Measurements from ENCODE around the gene UROS.

The UROS gene

GRCh38 chr10:125836746-125837145, 13.7 kb upstream of the UROS start:
- DNase-seq (ENCODE audit: low read depth in 2 of 2), result no peak

DNA sequence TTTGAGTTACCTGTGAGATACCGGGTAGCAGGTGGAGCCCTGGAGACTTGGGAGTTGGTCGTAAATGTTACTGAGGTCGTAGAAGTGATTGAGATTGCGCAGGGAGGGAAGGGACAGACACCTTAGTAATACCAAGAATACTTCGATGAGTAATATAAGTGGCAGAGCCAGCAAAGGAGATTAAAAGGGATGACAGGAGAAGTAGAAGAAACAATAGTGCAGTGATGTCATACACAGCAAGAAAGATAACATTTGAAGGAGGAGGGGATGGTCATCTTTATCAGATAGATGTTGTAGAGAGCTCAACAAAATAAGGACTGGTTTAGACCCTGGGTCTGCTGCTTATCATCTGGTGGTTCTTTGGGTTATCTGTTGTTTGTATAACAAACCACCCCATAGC, 5.3 kb upstream of the UROS start:
- DNase-seq (ENCODE audit: low read depth in 2 of 2), result no peak

- DNase-seq (ENCODE audit: low read depth in 2 of 2), result no peak
Measured at GRCh38 chr10:125827133-125827532, 4.1 kb upstream of the UROS start.

- DNase-seq (ENCODE audit: low read depth in 2 of 2), result no peak
Measured at GRCh38 chr10:125824736-125825135, 1.7 kb upstream of the UROS start.

DNA sequence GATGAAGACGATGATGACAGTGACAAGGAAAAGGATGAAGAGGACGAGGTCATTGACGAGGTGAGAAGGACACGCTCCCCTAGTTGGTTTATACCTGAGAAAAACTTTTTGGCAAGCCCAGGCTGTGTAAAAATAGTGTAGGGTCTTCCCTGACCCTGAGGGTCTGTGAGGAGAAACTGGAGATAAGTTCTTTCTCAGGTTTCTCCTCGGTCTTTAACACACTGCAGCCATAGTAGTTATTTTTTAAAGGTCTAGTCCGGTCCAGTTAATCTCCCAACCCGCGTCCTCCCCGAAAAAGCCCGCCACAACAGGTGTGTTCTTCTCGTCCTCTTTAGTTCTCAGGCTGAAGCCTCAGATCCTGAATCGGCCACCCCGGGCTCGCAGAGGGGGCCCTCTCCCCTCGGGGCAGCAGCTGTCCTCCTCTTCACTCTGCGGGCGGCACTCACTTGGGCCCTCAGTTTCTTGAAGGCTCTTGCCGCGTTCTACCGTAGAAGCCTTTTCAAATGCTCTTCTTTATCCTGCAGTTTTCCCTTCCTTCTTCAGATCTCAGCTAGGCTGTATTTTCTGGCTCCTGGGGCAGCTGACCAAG, 699 bp upstream of the UROS start:
- no peak for DNase-seq (ENCODE audit: low read depth in 2 of 2)

DNA sequence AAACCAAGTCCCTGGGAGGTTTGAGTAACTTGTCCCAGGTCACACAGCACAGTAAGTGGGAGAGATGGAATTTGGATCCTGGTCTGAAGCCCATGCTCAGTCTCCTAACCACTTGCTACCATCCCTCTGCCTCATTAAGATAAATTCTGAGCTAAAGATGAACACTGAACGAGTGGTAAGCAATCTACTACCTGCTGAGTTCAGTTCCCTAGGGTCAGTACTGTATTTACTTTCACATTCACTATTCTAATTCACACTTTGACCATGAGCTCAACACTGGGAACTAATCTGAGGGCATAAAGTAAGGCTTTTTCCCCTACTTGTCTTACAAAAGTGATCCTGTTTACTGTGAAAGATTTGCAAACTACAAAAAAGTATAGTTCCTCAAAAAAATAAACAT, 2.4 kb downstream of the UROS start:
- DNase-seq (ENCODE audit: low read depth in 2 of 2), result no peak

- DNase-seq (ENCODE audit: low read depth in 2 of 2), result no peak
Measured at GRCh38 chr10:125817337-125817946, 5.6 kb downstream of the UROS start.

DNA sequence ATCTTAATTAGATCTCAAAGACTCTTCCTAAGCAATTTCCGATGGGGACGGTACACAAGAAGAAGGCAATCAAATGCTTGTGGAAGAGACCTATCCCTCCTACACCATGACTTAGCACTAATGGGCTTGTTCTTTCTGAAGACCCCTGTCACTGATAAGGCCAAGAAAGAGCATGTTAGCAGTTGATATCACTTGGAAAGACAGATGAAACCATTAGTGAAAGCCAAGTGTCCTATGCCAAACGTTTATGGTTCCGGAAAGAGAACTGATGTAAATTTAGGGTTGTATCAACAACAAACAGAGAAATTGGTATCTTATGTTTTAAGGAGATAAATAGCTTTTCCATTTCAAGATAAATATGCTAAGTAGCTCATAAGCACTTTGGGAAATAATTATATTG, 6.5 kb downstream of the UROS start:
- DNase-seq (ENCODE audit: low read depth in 2 of 2), result no peak

DNA sequence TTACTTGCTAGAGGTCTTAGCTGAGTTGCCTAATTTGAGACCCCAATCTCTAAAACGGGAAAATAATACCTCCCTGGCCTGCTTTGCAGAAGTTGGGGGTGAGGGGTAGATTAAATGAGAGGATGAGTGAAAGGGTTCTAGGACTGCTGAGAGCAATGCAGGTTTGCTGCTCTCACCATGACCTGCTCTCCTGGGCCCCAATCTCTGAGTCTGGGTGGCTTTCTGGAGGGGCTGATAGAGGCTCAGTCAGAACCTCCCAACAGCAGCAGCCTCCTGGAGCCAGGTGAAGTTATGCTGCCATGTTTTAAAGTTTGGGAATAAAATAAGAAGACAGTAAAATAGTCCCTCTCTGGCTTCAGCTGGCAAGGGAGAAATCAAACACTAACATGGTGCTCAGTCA, 7.3 kb downstream of the UROS start:
- DNase-seq (ENCODE audit: low read depth in 2 of 2), result no peak

GRCh38 chr10:125812128-125812750, 10.8 kb downstream of the UROS start:
- no peak for DNase-seq (ENCODE audit: low read depth in 2 of 2)

DNA sequence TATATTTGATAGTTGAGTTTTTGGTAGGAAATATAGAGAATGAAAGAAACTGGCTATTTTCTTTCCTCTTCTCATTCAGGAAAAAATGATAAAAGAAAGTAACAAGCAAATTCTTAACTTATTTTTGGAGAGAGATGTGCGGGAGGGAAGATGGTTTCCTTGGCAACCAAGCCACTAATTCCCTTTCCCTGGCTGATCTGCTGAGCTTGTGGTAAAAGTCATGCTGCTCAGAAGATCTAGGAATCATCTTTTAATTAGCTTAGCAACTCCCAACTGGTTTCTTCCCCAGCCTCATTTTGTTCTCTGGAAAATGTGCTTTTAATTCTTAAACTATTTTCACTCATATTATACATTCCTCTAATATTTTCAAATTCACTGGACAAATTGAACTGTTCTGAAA, 11.8 kb downstream of the UROS start:
- no peak for DNase-seq (ENCODE audit: low read depth in 2 of 2)

DNA sequence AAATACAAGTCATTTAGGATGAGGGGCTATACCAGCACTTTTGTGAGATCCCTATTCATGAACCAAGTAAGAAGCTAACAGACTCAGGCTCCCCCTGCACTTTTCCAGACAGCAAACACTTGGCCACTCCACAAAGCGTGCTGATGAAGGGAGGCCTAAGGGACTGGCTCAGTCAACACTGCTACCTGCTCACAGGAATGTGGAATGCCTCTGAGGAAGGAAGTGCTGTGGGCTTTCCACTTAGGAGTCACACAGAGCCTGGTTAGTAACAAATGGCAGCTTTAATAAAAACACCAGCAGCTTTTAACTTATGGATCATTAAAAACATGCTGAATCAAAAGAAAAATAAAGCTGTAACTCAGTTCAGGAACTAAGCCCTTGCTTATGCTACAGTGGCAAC, 15.0 kb downstream of the UROS start:
- DNase-seq (ENCODE audit: low read depth in 2 of 2), result no peak

DNA sequence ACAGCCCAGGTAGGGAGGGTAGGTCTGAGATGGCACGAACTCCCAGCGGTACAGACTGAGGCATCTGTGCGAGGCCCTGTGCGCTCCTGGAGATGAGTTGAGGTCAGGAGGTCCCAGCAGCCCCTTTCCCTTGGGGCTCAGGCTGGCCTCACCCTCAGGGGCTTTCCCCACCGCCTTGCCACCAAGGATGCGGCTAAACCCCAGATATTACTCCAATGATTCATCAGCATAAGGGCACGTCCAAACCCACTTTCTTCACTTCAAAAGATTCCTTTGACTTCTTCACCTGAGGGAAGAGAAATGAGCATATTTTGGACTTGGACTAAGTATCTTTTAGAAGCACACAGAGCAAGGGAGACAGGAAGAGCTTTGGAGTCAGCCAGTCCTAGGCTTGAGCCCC, 20.3 kb downstream of the UROS start:
- no peak for DNase-seq (ENCODE audit: low read depth in 2 of 2)

GRCh38 chr10:125802131-125802530, 20.9 kb downstream of the UROS start:
- DNase-seq (ENCODE audit: low read depth in 2 of 2), result no peak

GRCh38 chr10:125801574-125801973, 21.5 kb downstream of the UROS start:
- DNase-seq (ENCODE audit: low read depth in 2 of 2), result no peak

DNA sequence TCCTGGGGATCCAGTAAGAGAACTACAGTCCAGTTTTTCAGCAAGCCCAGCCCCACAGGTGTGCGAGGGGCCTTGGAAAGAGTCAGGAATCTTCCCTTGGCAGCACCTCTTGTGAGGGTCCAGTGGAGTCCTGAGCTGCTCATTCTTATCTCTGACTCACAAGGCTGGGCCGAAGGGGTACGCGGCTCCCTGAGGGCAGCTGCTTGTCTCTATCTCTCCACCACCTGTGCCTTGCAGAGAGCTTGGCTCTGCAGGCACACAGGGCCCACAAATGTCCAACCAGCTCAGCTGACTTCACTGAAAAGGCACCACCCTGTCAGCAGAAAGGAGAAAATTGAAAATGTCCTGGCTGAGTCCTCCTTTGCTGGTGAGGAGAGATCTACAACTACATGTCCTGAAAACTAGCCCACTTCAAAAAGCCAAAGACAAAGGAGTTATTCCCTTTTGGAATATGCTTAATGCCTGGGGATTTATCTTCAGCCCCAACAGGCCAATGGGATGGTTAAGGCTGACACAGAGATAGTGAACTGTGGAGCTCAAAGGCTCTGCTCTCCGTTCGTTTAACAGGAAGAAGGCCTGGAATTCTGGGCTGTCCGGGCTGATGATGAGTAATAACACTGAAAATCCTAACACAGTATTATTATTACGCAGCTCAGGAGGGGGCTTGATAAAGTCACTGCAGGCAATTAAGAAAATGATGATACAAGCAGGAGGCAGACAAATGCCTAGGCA, 23.4 kb downstream of the UROS start:
- no peak for DNase-seq (ENCODE audit: low read depth in 2 of 2)

GRCh38 chr10:125797994-125798662, 24.9 kb downstream of the UROS start:
- DNase-seq (ENCODE audit: low read depth in 2 of 2), result no peak

- no peak for DNase-seq (ENCODE audit: low read depth in 2 of 2)
Measured at GRCh38 chr10:125797424-125797823, 25.6 kb downstream of the UROS start.

DNA sequence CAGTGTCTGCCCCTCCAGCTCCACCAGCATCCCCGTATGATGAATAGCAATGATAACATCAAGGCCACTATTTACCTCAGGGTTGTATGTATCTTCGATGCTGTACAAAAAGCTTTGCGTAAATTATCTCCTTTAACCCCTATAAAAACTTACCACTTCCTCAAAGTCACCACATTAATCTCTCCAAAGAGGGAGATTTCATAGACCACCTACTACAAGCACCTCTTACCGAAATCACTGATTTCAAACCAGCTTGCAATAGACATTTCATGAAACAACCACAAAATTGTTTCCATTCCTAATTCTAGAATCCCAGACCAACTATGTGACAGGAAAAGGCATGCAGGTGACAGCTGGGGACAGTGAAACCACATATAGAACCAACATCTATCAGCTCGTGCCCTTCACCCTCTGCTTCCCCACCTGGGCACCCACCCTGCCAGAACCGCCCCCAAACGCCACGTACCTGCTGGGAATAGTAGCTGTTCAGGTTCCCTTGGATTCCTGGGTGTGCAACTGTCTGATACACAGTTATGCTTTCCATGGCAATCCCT, 27.3 kb downstream of the UROS start:
- no peak for DNase-seq (ENCODE audit: low read depth in 2 of 2)

DNA sequence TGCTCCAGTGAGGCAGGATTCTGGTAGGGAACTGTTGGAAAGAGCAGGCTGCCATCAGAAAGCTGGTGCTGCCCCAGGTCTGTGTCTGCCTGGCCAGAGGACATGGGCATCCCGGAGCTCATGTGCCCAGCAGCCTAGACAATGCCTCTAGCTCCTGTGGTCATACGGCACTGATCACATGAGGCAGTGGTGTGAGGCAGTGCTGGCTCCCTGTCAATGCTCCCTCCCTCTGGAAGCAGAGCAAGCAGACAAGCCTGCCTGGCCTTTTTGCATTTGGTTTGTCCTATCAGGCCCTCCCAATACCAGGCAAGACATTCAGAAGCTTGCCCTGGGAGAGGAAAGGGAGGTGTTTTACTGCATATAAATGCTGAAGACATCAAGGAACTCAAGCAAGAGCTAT, 27.9 kb downstream of the UROS start:
- no peak for DNase-seq (ENCODE audit: low read depth in 2 of 2)

DNA sequence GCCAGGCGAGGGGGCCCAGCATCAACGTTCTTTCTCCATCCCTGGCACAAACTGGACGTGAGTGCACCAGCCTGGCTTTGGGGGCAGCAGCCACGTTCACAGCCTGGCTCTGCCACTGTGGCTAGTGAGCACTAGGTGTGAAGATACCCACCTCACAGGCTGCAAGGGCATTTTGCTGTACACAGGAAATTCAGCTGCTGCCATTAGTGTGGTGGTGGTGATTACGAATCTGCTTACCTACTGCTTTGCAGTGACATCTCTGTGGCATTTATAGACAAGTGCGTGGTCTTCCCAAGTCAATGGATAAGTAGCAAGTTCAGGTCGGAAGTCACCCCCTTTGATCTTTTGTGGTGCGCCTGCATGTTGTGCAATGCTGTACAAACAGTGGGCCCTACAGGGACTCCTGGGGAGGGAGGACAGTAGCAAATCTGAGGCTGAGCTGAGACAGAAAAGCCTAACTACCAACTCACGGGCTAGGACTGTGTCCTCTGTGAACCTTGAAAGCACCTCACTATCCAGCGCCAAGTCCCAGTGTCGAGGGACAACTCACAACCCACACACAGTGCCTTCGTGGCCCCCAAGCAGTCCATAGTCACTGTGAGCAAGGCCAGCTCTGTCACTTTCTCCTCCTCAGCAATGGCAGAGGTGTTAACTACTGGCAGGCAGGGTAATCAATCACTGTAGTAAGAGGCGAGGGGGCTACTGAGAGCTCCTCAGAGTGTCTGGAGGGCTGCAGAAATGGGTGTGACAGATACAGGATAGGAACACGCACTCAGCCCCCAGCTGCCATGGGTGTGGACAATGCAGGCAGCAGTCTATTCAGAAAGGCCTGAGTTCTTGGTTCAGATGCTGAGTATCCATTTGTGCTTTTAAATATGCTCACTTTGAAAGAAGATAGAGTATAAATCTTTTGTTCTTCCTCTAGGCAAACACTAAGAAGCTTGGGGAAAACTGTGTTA, 30.4 kb downstream of the UROS start:
- no peak for DNase-seq (ENCODE audit: low read depth in 2 of 2)

Data from stimulated activated CD4-positive, alpha-beta T cell treated with anti-CD3 and anti-CD28 coated beads, Interleukin-15, amount 100 ng/mL, for 48 hours (primary cell).